Heart right ventricle (tissue), 12 donors: Measurements from ENCODE around the gene MARK3. TPM values are rescaled to one million over a fixed set of nuclear protein-coding genes. Genes with fewer than 3 reads are reported as not detected.

Experiments
- polyA plus RNA-seq, 2 donors: library from polyadenylated mRNA; stranded (reverse); fragments of 200-250 nt; gene quantifications; one replicate each; pipeline ENCODE4 v1.2.3, GENCODE V29; 2013
- total RNA-seq, 10 donors: library from RNA; stranded (reverse); fragmentation: NEBNext Ultra II Directional in 3 of 10; extraction: Animal tissue kit (Norgen Biotek cat#: 25700) in 3 of 10; gene quantifications; one replicate each; pipeline versions ENCODE4 v1.2.1 to v1.2.4, GENCODE V29; 2021 to 2023
- donor health status: ischemic (EF 13 %, LVEDD 7.1; RV severe dilation, severe dysfunction).
- donor health status: healthy with polysubstance abuse.
- donor health status: DM: no; HTN: yes; CAD: no.
- donor health status: DM: no; HTN: no; CAD: no.
- donor health status: ischemic (EF 25% LVEDD 6.9; RV normal size, moderate dysfunction).
- donor health status: ischemic (EF 25% LVEDD 5.7; RV mildly dilated, moderate dysfunction).
- donor health status: healthy.
- donor health status: nonischemic (EF 11% LVEDD 7.7; RV severe dilation, severe dysfunction).
- donor health status: DM: yes; HTN: yes; CAD: no.
- donor health status: PGD.
- donor health status: ischemic (EF 29% LVEDD 5.4; RV normal size, mild dysfunction).
- donor health status: nonischemic (EF 23%, LVEDD 6.1; RV moderate dilation, normal function).

Gene MARK3
- total and polyA plus RNA-seq, 12 donors = 62.3 to 246 (median 77.1) TPM

Other genes with a start within 250 kb of the MARK3 start
- 100 to 1,000 TPM; 163 to 323 (median 243) TPM for gene EIF5, start 51.2 kb upstream of the MARK3 start, total RNA-seq
- 100 to 1,000 TPM in 1 of 2 donors, 10 to 100 TPM in 1; 56.7 to 125 TPM for gene EIF5, start 51.2 kb upstream of the MARK3 start, polyA plus RNA-seq
- 100 to 1,000 TPM; 273 to 896 (median 534) TPM for gene CKB, start 137.4 kb downstream of the MARK3 start, total RNA-seq
- 1,000 to 10,000 TPM in 1 of 2 donors, 100 to 1,000 TPM in 1; 717 to 1,062 TPM for gene CKB, start 137.4 kb downstream of the MARK3 start, polyA plus RNA-seq
- 1 to 10 TPM; 2.9 to 7.5 (median 3.8) TPM for gene TRMT61A, start 143.8 kb downstream of the MARK3 start, total RNA-seq
- 10 to 100 TPM in 1 of 2 donors, 1 to 10 TPM in 1; 8.6 to 14.7 TPM for gene TRMT61A, start 143.8 kb downstream of the MARK3 start, polyA plus RNA-seq
- gene BAG5, start 177.2 kb downstream of the MARK3 start, total RNA-seq = 10 to 100 TPM; 14.0 to 19.7 (median 16.8) TPM
- gene BAG5, start 177.2 kb downstream of the MARK3 start, polyA plus RNA-seq = 1 to 10 TPM; 5.0 to 9.9 TPM
- 10 to 100 TPM; 33.3 to 53.9 (median 40.3) TPM for gene COA8, start 177.5 kb downstream of the MARK3 start, total RNA-seq
- gene COA8, start 177.5 kb downstream of the MARK3 start, polyA plus RNA-seq = 100 to 1,000 TPM in 1 of 2 donors, 10 to 100 TPM in 1; 51.6 to 141 TPM
- 100 to 1,000 TPM; 123 to 166 (median 146) TPM for gene KLC1, start 243.8 kb downstream of the MARK3 start, total RNA-seq
- gene KLC1, start 243.8 kb downstream of the MARK3 start, polyA plus RNA-seq = 100 to 1,000 TPM; 151 to 220 TPM